ENCODE measurements around the gene GPR162. TPM values are rescaled to one million over a fixed set of nuclear protein-coding genes. Genes with fewer than 3 reads are reported as not detected.

The GPR162 gene
- total RNA-seq, 3 donors from 2014 or later (not counting 1 experiment from before 2014, with no cell fraction given) = 0.39 to 2.1 (median 0.68) TPM

DNA sequence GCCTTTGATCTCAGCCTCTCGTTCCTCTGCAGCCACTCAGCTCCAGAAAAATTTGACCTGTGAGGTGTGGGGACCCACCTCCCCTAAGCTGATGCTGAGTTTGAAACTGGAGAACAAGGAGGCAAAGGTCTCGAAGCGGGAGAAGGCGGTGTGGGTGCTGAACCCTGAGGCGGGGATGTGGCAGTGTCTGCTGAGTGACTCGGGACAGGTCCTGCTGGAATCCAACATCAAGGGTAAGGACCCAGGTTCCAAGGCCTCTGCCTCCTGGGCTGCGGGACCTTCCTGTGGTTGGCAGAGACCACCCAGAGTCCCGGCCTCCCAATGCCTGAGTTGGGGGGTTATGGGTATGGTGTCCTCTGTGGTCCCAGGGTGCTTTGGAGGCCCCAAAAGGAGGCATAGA, 4.5 kb upstream of the GPR162 start:
- peaks cover 5% of the 10 kb centered on the region for H3K27me3 ChIP-seq (ENCODE audit: control insufficient read depth, insufficient read depth, low read length)
- TF ChIP-seq, protein P1, sequence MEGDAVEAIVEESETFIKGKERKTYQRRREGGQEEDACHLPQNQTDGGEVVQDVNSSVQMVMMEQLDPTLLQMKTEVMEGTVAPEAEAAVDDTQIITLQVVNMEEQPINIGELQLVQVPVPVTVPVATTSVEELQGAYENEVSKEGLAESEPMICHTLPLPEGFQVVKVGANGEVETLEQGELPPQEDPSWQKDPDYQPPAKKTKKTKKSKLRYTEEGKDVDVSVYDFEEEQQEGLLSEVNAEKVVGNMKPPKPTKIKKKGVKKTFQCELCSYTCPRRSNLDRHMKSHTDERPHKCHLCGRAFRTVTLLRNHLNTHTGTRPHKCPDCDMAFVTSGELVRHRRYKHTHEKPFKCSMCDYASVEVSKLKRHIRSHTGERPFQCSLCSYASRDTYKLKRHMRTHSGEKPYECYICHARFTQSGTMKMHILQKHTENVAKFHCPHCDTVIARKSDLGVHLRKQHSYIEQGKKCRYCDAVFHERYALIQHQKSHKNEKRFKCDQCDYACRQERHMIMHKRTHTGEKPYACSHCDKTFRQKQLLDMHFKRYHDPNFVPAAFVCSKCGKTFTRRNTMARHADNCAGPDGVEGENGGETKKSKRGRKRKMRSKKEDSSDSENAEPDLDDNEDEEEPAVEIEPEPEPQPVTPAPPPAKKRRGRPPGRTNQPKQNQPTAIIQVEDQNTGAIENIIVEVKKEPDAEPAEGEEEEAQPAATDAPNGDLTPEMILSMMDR (IDR thresholded peaks at IDR 0.05) = no peak
- Mint-ChIP-seq H3K9me3 (no peaks in the 10 kb centered on the region), H3K27me3 (ENCODE audit: low read depth in 2 of 2) (peaks cover 0 to 24% of the 10 kb centered on the region in 2 donors), H3K4me3 (no peak overlapping the region), H3K36me3 (no peaks in the 10 kb centered on the region), H3K4me1 (peaks cover 0 to 4% of the 10 kb centered on the region in 2 donors), H3K27ac (no peak overlapping the region)
- H3K9me3 ChIP-seq (ENCODE audit: control insufficient read depth, insufficient read depth, low read length) = no peaks in the 10 kb centered on the region
- peaks cover 10% of the 10 kb centered on the region for H3K4me1 ChIP-seq (ENCODE audit: control insufficient read depth, insufficient read depth, low read length)
- no peak overlapping the region for H3K4me3 ChIP-seq (ENCODE audit: low read length)
- no peak for DNase-seq
- WGBS (ENCODE audit: insufficient coverage) = 95% methylated on average over 8 of the region's 8 CpGs
- no peak for ATAC-seq
- intact Hi-C loops (cut with micrococcal nuclease) = no loop called here
- no peaks in the 10 kb centered on the region for H3K36me3 ChIP-seq (ENCODE audit: control insufficient read depth, insufficient read depth, low read length)
- no peak overlapping the region for H3K27ac ChIP-seq (ENCODE audit: low read length)

DNA sequence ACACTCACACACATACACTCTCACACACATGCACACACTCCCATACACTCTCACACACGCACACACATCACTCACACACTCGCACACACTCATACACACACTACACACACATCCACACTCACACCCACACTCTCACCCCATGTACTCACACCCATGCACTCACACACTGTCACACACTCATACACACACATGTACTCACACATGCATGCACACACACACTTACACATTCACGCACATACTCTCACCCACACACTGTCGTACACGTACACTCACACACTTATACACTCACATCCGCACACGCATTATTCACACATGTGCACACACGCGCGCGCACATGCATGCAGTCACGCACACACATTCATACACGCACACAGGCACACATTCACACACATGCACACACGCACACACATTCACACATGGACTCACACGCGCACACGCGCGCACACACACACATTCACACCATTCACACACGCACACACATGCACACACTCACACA, 3.9 kb upstream of the GPR162 start:
- H3K4me3 Mint-ChIP-seq = no peak overlapping the region
- no peaks in the 10 kb centered on the region for H3K36me3 Mint-ChIP-seq
- TF ChIP-seq, protein P1 (IDR thresholded peaks at IDR 0.05) = no peak

DNA sequence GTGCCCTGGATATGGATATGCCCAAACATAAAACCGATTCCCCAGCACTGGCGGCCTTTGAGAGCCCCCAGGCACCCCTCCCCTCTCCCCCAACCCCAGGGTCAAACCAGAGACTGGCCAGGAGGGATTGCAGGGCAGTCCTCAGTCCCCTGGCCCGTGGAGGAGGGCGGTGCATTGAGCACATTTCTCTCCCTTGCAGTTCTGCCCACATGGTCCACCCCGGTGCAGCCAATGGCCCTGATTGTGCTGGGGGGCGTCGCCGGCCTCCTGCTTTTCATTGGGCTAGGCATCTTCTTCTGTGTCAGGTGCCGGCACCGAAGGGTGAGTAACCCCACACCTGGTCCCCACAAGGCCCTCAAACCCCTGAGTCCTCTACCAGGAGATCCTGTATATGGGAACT, 3.4 kb upstream of the GPR162 start:
- no peak overlapping the region for H3K27ac ChIP-seq (ENCODE audit: low read length)
- H3K36me3 ChIP-seq (ENCODE audit: control insufficient read depth, insufficient read depth, low read length) = no peaks in the 10 kb centered on the region
- intact Hi-C loops (cut with micrococcal nuclease) = no loop called here
- H3K36me3 Mint-ChIP-seq = no peaks in the 10 kb centered on the region
- H3K4me1 Mint-ChIP-seq = peaks cover 0 to 6% of the 10 kb centered on the region in 2 donors
- ATAC-seq = no peak
- no peaks in the 10 kb centered on the region for H3K9me3 Mint-ChIP-seq
- no peak overlapping the region for H3K4me3 Mint-ChIP-seq
- no peaks in the 10 kb centered on the region for H3K9me3 ChIP-seq (ENCODE audit: control insufficient read depth, insufficient read depth, low read length)
- no peak overlapping the region for H3K27ac Mint-ChIP-seq
- TF ChIP-seq, protein P1 (IDR thresholded peaks at IDR 0.05) = no peak
- peaks cover 8% of the 10 kb centered on the region for H3K27me3 ChIP-seq (ENCODE audit: control insufficient read depth, insufficient read depth, low read length)
- 95% methylated on average over 10 of the region's 10 CpGs for WGBS (ENCODE audit: insufficient coverage)
- peaks cover 7 to 35% of the 10 kb centered on the region in 2 donors for H3K27me3 Mint-ChIP-seq (ENCODE audit: low read depth in 2 of 2)
- H3K4me1 ChIP-seq (ENCODE audit: control insufficient read depth, insufficient read depth, low read length) = peaks cover 11% of the 10 kb centered on the region
- no peak for DNase-seq
- H3K4me3 ChIP-seq (ENCODE audit: low read length) = no peak overlapping the region

More for the DNA sequence above, 3.9 kb upstream of the GPR162 start:
- H3K27ac ChIP-seq (ENCODE audit: low read length) = no peak overlapping the region
- WGBS (ENCODE audit: insufficient coverage) = 84% methylated on average over 20 of the region's 20 CpGs
- intact Hi-C loops (cut with micrococcal nuclease) = no loop called here
- H3K4me1 ChIP-seq (ENCODE audit: control insufficient read depth, insufficient read depth, low read length) = peaks cover 11% of the 10 kb centered on the region
- H3K9me3 Mint-ChIP-seq = no peaks in the 10 kb centered on the region
- H3K36me3 ChIP-seq (ENCODE audit: control insufficient read depth, insufficient read depth, low read length) = no peaks in the 10 kb centered on the region
- no peak for DNase-seq
- H3K27me3 Mint-ChIP-seq (ENCODE audit: low read depth in 2 of 2) = peaks cover 2 to 30% of the 10 kb centered on the region in 2 donors
- H3K9me3 ChIP-seq (ENCODE audit: control insufficient read depth, insufficient read depth, low read length) = no peaks in the 10 kb centered on the region
- peaks cover 0 to 6% of the 10 kb centered on the region in 2 donors for H3K4me1 Mint-ChIP-seq
- ATAC-seq = peak in 1 of 3 donors; percentile 33
- H3K27ac Mint-ChIP-seq = no peak overlapping the region
- H3K27me3 ChIP-seq (ENCODE audit: control insufficient read depth, insufficient read depth, low read length) = peaks cover 8% of the 10 kb centered on the region
- no peak overlapping the region for H3K4me3 ChIP-seq (ENCODE audit: low read length)

DNA sequence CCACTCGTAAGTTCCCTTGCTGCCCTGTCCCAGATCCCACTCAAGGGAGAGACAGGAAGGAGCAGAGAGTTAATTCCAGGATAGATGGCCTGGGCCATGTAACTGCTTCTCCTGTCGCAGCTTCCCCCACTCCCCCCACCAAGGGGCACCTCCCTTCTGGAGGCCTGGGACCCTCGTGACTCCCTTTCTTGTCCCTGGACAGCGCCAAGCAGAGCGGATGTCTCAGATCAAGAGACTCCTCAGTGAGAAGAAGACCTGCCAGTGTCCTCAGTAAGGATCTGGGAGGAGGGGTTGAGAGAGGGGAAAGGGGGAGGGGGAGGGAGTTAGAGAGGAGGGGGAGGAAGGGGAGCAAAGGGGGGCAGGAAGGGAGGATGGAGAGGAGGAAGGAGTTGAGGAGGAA, 3.0 kb upstream of the GPR162 start:
- H3K9me3 ChIP-seq (ENCODE audit: control insufficient read depth, insufficient read depth, low read length) = no peaks in the 10 kb centered on the region
- 96% methylated on average over 5 of the region's 5 CpGs for WGBS (ENCODE audit: insufficient coverage)
- Mint-ChIP-seq H3K27ac (no peak overlapping the region), H3K4me1 (peaks cover 0 to 6% of the 10 kb centered on the region in 2 donors), H3K36me3 (no peaks in the 10 kb centered on the region), H3K27me3 (ENCODE audit: low read depth in 2 of 2) (peaks cover 8 to 38% of the 10 kb centered on the region in 2 donors), H3K9me3 (no peaks in the 10 kb centered on the region), H3K4me3 (no peak overlapping the region)
- DNase-seq (no peak), ATAC-seq (no peak)
- H3K27ac ChIP-seq (ENCODE audit: low read length) = no peak overlapping the region
- intact Hi-C loops (cut with micrococcal nuclease) = no loop called here
- H3K4me3 ChIP-seq (ENCODE audit: low read length) = no peak overlapping the region
- TF ChIP-seq, protein P1 (IDR thresholded peaks at IDR 0.05) = no peak
- H3K27me3 ChIP-seq (ENCODE audit: control insufficient read depth, insufficient read depth, low read length) = peaks cover 8% of the 10 kb centered on the region
- peaks cover 11% of the 10 kb centered on the region for H3K4me1 ChIP-seq (ENCODE audit: control insufficient read depth, insufficient read depth, low read length)
- H3K36me3 ChIP-seq (ENCODE audit: control insufficient read depth, insufficient read depth, low read length) = no peaks in the 10 kb centered on the region
